Measurements from ENCODE around the gene RMDN2. TPM values are rescaled to one million over a fixed set of nuclear protein-coding genes. Genes with fewer than 3 reads are reported as not detected.

RMDN2 gene
- total RNA-seq, 4 donors from 2014 or later = 9.6 to 14.4 (median 12.0) TPM

DNA sequence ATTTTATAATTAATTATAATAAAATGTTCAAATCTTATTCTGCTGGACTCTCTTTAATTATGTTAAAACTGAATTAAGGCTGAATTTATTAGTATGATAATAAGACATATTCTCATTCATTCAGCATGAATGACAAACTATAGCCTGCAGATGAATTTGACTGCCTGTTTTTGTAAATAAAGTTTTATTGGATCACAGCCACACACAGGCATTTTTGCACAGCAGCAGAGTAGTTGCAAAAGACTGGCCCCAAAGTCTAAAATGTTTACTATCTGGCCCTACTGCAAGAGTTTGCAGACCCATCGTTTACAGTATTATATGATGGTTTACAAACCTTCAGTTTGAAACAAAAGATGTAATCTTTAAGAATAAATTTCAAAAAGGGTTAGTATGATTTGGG is 58.6 kb downstream of the RMDN2 start:
- H3K4me1 ChIP-seq = peaks cover 0 to 9% (median 0%) of the 10 kb centered on the region in 4 donors
- 80 to 97% methylated on average over 1 of the region's 1 CpG for WGBS, 2 donors
- no peaks in the 10 kb centered on the region for H3K36me3 ChIP-seq
- DNase-seq (ENCODE audit: low spot score in 2 of 2) = no peak
- TF ChIP-seq POLR2A (IDR thresholded peaks at IDR 0.05) (no peak), EP300 (IDR thresholded peaks at IDR 0.05) (no peak)
- TF ChIP-seq, protein P1, sequence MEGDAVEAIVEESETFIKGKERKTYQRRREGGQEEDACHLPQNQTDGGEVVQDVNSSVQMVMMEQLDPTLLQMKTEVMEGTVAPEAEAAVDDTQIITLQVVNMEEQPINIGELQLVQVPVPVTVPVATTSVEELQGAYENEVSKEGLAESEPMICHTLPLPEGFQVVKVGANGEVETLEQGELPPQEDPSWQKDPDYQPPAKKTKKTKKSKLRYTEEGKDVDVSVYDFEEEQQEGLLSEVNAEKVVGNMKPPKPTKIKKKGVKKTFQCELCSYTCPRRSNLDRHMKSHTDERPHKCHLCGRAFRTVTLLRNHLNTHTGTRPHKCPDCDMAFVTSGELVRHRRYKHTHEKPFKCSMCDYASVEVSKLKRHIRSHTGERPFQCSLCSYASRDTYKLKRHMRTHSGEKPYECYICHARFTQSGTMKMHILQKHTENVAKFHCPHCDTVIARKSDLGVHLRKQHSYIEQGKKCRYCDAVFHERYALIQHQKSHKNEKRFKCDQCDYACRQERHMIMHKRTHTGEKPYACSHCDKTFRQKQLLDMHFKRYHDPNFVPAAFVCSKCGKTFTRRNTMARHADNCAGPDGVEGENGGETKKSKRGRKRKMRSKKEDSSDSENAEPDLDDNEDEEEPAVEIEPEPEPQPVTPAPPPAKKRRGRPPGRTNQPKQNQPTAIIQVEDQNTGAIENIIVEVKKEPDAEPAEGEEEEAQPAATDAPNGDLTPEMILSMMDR (IDR thresholded peaks at IDR 0.05) = no peak
- H3K4me3 ChIP-seq = no peak overlapping the region
- H3K27ac ChIP-seq = no peak overlapping the region
- no peaks in the 10 kb centered on the region for H3K9me3 ChIP-seq
- no peaks in the 10 kb centered on the region for H3K27me3 ChIP-seq

DNA sequence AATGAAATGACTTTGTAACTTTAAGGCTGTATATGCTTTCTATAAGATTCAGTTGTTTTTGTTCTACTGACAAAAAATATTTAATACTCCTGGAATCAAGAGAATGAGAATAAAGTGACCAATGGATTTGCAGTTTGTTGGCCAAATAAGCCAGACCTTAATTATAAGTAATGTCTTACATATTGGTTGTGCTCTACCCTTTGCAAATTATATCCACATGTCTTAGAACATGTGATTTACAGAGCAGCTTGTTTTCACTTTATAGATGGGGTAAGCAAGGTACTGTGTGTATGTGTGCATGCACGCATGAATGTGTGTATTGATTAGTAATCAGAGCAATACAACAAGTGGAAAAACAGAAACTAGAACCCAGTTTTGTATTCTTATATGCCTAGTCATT is 59.1 kb downstream of the RMDN2 start:
- Histone ChIP-seq H3K36me3 (no peaks in the 10 kb centered on the region), H3K27me3 (no peaks in the 10 kb centered on the region), H3K27ac (no peak overlapping the region), H3K9me3 (no peaks in the 10 kb centered on the region), H3K4me1 (peaks cover 0 to 9% (median 0%) of the 10 kb centered on the region in 4 donors), H3K4me3 (no peak overlapping the region)
- TF ChIP-seq, protein P1 (IDR thresholded peaks at IDR 0.05) = no peak
- TF ChIP-seq POLR2A (IDR thresholded peaks at IDR 0.05) (no peak), EP300 (IDR thresholded peaks at IDR 0.05) (no peak)
- no peak for DNase-seq (ENCODE audit: low spot score in 2 of 2)
- 80 to 85% methylated on average over 1 of the region's 1 CpG for WGBS, 2 donors

DNA sequence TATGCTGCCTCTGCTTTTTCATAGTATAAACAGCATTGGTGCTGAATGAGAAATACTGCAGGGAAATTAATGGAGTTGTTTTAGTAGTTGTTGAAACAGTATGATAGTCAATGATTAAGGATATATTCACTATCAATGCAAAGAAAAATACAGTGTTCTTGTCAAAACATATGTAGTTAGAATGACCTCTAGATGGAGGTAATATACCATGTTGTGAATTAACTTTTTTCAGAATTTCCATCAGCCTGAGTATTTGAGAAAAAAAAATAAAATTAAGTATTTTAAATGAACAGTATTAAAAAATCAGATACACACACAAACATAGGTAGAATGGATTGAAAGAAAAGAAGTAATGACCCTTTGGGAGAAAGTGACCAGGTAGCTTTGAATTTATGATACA is 59.5 kb downstream of the RMDN2 start:
- H3K9me3 ChIP-seq = no peaks in the 10 kb centered on the region
- no peak overlapping the region for H3K4me3 ChIP-seq
- TF ChIP-seq, protein P1 (IDR thresholded peaks at IDR 0.05) = peak in 1 of 5 experiments; percentile 37
- TF ChIP-seq POLR2A (IDR thresholded peaks at IDR 0.05) = no peak
- no peak for DNase-seq (ENCODE audit: low spot score in 2 of 2)
- peaks cover 0 to 9% (median 0%) of the 10 kb centered on the region in 4 donors for H3K4me1 ChIP-seq
- no peaks in the 10 kb centered on the region for H3K36me3 ChIP-seq
- H3K27me3 ChIP-seq = no peaks in the 10 kb centered on the region
- no peak overlapping the region for H3K27ac ChIP-seq

DNA sequence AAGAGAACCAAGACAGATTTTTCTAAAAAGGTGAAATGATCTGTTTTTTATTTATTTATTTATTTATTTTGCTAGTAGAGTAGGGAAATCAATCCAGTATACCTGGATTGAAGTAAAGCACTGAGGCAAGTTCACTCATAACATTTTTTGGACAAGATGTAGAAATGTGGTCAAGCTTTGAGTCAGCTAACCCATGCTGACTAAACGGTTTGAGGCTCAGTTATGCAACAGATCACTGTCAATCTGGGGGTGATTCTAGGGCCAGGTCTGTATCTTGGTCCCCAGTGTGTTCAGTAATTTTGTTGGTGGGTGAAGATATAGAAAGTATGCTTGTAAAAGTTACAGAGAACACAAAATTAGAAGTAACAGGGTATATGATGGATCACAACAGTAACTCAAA is 60.2 kb downstream of the RMDN2 start:
- WGBS, 2 donors = 63% methylated on average over 1 of the region's 1 CpG

DNA sequence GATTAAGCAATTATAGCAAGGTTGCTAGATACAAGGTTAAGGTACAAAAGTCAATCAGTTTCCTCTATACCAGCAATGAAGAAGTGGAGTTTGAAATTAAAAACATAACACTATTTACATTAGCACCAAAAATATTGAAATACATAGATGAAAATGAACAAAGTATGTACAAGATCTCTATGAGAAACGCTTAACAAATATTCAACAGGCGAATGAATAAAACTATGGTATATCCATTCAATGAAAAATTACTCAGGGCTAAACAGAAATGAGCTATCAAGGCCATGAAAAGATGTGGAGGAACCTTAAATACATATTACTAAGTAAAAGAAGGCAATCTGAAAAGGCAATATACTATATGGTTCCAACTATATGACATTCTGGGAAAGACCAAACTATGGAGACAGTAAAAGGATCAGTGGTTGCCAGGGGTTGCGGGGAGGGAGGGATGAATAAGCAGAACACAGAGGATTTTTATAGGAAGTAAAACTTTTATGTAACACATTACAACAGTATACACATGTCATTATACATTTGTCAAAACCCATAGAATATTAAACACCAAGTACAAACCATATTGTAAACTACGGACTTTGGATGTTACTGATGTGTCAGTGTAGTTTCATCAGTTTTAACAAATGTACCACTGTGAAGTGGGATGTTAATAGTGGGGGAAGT is 62.1 kb downstream of the RMDN2 start:
- H3K9me3 ChIP-seq = no peaks in the 10 kb centered on the region
- H3K27ac ChIP-seq = no peak overlapping the region
- DNase-seq (ENCODE audit: low spot score in 2 of 2) = no peak
- no peaks in the 10 kb centered on the region for H3K27me3 ChIP-seq
- H3K4me1 ChIP-seq = peaks cover 0 to 5% (median 0%) of the 10 kb centered on the region in 4 donors
- no peak overlapping the region for H3K4me3 ChIP-seq
- TF ChIP-seq, protein P1 (IDR thresholded peaks at IDR 0.05) = no peak
- TF ChIP-seq EP300 (IDR thresholded peaks at IDR 0.05) = no peak
- TF ChIP-seq POLR2A (IDR thresholded peaks at IDR 0.05) = no peak
- WGBS, 2 donors = 97% methylated on average over 4 of the region's 4 CpGs
- H3K36me3 ChIP-seq = no peaks in the 10 kb centered on the region

More for the DNA sequence above, 60.2 kb downstream of the RMDN2 start:
- Histone ChIP-seq H3K4me1 (peaks cover 0 to 9% (median 0%) of the 10 kb centered on the region in 4 donors), H3K9me3 (no peaks in the 10 kb centered on the region), H3K27ac (no peak overlapping the region), H3K36me3 (no peaks in the 10 kb centered on the region), H3K27me3 (no peaks in the 10 kb centered on the region), H3K4me3 (no peak overlapping the region)
- no peak for TF ChIP-seq EP300 (IDR thresholded peaks at IDR 0.05)
- TF ChIP-seq POLR2A (IDR thresholded peaks at IDR 0.05) = no peak
- TF ChIP-seq, protein P1 (IDR thresholded peaks at IDR 0.05) = no peak
- DNase-seq (ENCODE audit: low spot score in 2 of 2) = no peak

Data from tibial nerve (tissue), 4 donors.